Measurements from ENCODE around the gene TDP2.

DNA sequence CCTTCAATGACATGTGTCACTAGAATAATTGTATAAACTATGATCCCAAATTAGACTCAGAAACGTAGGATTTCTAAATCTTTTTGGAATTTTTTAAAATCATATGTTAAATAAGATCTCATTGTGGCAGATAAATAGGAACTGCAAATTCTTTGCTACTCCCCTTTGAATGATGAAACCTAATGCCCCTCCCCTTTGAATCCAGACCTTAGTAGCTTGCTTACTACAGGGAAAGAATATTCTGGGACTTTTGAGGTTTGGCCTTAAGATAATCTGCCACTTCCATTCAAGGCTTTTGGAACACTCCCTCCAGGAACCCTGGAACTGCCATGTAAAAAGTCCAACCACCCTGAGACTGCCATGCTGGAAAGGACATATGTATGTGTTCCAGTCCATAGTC, 7.1 kb downstream of the TDP2 start:
- TF ChIP-seq, protein P1, sequence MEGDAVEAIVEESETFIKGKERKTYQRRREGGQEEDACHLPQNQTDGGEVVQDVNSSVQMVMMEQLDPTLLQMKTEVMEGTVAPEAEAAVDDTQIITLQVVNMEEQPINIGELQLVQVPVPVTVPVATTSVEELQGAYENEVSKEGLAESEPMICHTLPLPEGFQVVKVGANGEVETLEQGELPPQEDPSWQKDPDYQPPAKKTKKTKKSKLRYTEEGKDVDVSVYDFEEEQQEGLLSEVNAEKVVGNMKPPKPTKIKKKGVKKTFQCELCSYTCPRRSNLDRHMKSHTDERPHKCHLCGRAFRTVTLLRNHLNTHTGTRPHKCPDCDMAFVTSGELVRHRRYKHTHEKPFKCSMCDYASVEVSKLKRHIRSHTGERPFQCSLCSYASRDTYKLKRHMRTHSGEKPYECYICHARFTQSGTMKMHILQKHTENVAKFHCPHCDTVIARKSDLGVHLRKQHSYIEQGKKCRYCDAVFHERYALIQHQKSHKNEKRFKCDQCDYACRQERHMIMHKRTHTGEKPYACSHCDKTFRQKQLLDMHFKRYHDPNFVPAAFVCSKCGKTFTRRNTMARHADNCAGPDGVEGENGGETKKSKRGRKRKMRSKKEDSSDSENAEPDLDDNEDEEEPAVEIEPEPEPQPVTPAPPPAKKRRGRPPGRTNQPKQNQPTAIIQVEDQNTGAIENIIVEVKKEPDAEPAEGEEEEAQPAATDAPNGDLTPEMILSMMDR (conservative IDR thresholded peaks at IDR 0.05; ENCODE audit: low read length), result no peak
- TF ChIP-seq EZH2phosphoT487 (IDR thresholded peaks at IDR 0.05; ENCODE audit: borderline replicate concordance, low read depth, low read length), result no peak

Data from OCI-LY7 (cell line).